ENCODE results near the gene AP1G1. TPM values are rescaled to one million over a fixed set of nuclear protein-coding genes. Genes with fewer than 3 reads are reported as not detected.

The AP1G1 gene
- total and polyA plus RNA-seq, 2 of the 8 experiments (the other 6 are each of a cell fraction or from before 2014, with no cell fraction given): 43.9 to 68.4 TPM

DNA sequence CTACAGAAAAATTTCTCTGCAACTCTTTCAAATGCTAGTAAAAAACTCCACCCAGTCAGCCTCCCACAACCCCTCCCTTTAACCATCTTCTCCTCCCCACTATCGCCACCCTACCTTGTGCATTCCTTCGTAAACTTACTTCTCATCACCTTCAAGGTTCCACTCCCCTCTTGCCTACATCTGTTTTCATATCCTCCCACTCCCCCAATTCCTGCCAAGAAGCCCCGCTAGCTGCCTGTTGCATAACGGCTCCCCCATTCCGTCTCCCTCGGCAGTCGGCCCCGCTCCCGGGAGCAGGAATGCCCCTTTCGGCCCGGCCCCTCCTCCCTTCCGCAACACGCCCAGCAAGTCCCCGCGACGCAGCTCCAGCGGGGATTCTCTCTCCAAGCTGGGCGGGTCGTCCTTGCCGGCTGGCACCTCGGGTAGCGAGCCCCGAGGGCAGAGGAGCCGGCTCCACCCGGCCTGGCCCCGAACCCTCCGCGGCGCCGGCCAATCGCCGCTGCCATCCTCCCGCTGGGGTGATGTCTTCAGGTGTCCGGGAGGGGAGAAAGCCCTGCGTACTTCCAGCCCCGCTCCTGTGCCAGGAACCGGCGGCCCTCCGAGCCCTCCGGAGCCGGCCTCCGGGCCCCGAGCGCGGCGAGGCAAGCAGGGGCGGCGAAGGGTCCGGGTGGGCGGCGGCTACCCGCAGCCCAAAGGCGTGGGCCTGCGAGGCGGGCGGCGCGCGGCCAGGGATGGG is 85.7 kb downstream of the AP1G1 start (continued):
- TF ChIP-seq CHD7 (IDR thresholded peaks at IDR 0.05; ENCODE audit: insufficient replicate concordance, low read length) (no peak), TBP (IDR thresholded peaks at IDR 0.05; ENCODE audit: low read depth, low read length) (no peak), RBBP5 (IDR thresholded peaks at IDR 0.05; ENCODE audit: borderline replicate concordance, low read depth, low read length) (peak; percentile 67; the same call in 1 of the 2 replicates), TEAD4 (IDR thresholded peaks at IDR 0.05; ENCODE audit: low read depth, low read length) (peak; percentile 75), KDM4A (IDR thresholded peaks at IDR 0.05; ENCODE audit: low read depth, low read length, severe bottlenecking) (peak; percentile 54), CREB1 (IDR thresholded peaks at IDR 0.05) (no peak; the same call in none of the 2 replicates), SIN3A (conservative IDR thresholded peaks at IDR 0.05 in 1 of 2, IDR thresholded peaks at IDR 0.05 in 1 of 2; ENCODE audit: low read depth in 1 of 2, low read length in 2 of 2) (peak in 1 of 2 experiments; percentile 88; a peak in 1 of 4 replicates), SUZ12 (IDR thresholded peaks at IDR 0.05; ENCODE audit: low read length) (no peak), CBX5 (IDR thresholded peaks at IDR 0.05; ENCODE audit: low read depth, low read length) (no peak), NANOG (IDR thresholded peaks at IDR 0.05; ENCODE audit: insufficient read depth, low read depth, low read length, poor library complexity, severe bottlenecking) (no peak)
